WERI-Rb-1 (cell line): ENCODE results near the gene SCAF1.

ENCODE experiments used
- DNase-seq: peaks from one replicate; pipeline ENCODE4 v3.0.0-alpha.2; 2020
- H3K27ac ChIP-seq: fragments of 250-450 bp; sonication (Bioruptor Pico); 2 replicates; pipeline ENCODE4 v1.5.1; 2020; ENCODE audit warnings: mild to moderate bottlenecking, moderate library complexity
- H3K27me3 ChIP-seq: fragments of 250-450 bp; sonication (Bioruptor Pico); 2 replicates; pipeline ENCODE4 v1.5.1; 2021; ENCODE audit warnings: mild to moderate bottlenecking, low read depth, moderate library complexity; ENCODE audit not compliant: insufficient read depth, severe bottlenecking
- H3K36me3 ChIP-seq: fragments of 250-450 bp; sonication (Bioruptor Pico); 2 replicates; pipeline ENCODE4 v1.5.1; 2020; ENCODE audit warnings: mild to moderate bottlenecking, moderate library complexity
- H3K4me3 ChIP-seq: 2 replicates; pipeline ENCODE4 v1.5.1; 2011; ENCODE audit warnings: low read depth, mild to moderate bottlenecking, control low read depth, low read length
- H3K9me3 ChIP-seq: fragments of 250-450 bp; sonication (Bioruptor Pico); 2 replicates; pipeline ENCODE4 v1.5.1; 2021; ENCODE audit warnings: mild to moderate bottlenecking, moderate library complexity; ENCODE audit not compliant: severe bottlenecking
- TF ChIP-seq, protein P1 (sequence below): IDR thresholded peaks from 2 replicates; pipeline ENCODE4 v1.5.1; 2011; ENCODE audit warnings: low read depth, mild to moderate bottlenecking, control low read depth, inconsistent platforms, low read length

SCAF1 gene

DNA sequence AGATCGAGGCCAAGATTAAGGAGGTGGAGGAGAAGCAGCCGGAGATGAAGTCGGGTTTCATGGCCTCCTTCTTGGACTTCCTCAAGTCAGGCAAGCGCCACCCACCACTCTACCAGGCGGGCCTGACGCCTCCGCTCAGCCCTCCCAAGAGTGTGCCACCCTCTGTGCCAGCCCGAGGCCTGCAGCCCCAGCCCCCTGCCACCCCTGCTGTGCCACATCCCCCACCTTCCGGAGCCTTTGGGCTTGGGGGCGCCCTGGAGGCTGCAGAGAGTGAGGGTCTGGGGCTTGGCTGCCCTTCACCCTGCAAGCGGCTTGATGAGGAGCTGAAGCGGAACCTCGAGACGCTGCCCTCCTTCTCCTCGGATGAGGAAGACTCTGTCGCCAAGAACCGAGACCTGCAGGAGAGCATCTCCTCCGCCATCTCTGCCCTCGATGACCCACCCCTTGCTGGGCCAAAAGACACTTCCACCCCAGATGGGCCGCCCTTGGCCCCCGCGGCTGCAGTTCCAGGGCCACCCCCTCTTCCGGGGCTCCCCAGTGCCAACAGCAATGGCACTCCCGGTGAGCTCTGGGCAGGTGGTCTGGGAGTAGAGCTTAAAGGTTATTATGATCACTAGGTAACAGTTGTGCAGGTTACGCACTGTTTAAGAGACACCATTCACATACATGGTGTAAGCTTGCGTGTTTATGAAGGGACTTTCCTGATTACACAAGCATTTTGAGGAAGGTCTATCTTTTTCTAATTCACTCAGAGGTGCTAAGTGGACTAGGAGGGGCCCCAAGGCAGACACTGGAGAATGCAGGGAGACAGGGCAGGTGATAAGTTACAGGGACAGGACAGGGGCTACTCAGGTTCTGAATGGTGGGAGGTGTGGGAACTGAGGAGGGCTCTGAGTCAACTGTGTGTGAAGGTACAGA, 42.4 kb upstream of the SCAF1 start:
- H3K27ac ChIP-seq, result no peak overlapping the region
- H3K4me3 ChIP-seq, result no peak overlapping the region
- H3K27me3 ChIP-seq, result no peaks in the 10 kb centered on the region
- peaks cover 89% of the 10 kb centered on the region for H3K36me3 ChIP-seq
- TF ChIP-seq, protein P1, sequence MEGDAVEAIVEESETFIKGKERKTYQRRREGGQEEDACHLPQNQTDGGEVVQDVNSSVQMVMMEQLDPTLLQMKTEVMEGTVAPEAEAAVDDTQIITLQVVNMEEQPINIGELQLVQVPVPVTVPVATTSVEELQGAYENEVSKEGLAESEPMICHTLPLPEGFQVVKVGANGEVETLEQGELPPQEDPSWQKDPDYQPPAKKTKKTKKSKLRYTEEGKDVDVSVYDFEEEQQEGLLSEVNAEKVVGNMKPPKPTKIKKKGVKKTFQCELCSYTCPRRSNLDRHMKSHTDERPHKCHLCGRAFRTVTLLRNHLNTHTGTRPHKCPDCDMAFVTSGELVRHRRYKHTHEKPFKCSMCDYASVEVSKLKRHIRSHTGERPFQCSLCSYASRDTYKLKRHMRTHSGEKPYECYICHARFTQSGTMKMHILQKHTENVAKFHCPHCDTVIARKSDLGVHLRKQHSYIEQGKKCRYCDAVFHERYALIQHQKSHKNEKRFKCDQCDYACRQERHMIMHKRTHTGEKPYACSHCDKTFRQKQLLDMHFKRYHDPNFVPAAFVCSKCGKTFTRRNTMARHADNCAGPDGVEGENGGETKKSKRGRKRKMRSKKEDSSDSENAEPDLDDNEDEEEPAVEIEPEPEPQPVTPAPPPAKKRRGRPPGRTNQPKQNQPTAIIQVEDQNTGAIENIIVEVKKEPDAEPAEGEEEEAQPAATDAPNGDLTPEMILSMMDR, result no peak
- DNase-seq, result no peak
- H3K9me3 ChIP-seq, result no peaks in the 10 kb centered on the region

DNA sequence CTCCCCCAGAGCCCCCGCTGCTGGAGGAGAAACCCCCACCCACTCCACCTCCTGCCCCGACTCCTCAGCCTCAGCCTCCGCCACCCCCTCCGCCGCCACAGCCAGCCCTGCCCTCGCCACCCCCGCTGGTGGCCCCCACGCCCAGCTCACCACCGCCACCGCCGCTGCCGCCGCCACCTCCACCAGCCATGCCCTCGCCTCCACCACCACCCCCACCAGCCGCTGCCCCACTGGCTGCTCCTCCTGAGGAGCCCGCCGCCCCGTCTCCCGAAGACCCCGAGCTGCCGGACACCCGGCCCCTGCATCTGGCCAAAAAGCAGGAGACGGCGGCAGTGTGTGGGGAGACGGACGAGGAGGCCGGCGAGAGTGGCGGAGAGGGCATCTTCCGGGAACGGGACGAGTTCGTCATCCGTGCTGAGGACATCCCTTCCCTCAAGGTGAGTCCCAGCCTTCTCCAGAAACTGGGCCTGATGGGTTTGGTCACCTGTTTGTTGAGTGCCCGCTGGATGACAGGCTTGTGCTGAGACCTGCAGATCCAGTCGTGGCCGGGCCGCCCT, 40.4 kb upstream of the SCAF1 start:
- TF ChIP-seq, protein P1, result no peak
- Histone ChIP-seq H3K36me3 (peaks cover 90% of the 10 kb centered on the region), H3K27me3 (no peaks in the 10 kb centered on the region), H3K9me3 (no peaks in the 10 kb centered on the region), H3K4me3 (no peak overlapping the region), H3K27ac (no peak overlapping the region)
- DNase-seq, result no peak

DNA sequence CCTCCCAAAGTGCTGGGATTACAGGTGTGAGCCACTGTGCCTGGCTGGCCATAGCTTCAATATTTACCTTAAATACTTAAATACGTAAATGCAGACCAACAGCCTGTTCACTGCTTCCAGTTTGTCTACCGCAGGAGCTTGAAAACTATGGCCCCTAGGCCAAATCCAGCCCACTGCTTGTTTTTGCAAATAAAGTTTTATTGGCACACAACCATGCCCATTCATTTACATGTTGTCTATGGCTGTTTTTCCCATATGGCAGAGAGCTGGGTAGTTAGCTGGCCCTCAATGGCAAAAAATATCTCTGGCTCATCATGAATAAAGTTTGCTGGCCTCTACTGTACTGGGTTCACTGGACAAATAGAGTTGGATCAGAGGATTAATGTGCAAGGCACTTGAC, 39.2 kb upstream of the SCAF1 start:
- DNase-seq, result no peak
- no peak overlapping the region for H3K4me3 ChIP-seq
- no peak overlapping the region for H3K27ac ChIP-seq
- TF ChIP-seq, protein P1, result no peak
- H3K9me3 ChIP-seq, result no peaks in the 10 kb centered on the region
- H3K27me3 ChIP-seq, result no peaks in the 10 kb centered on the region
- peaks cover 85% of the 10 kb centered on the region for H3K36me3 ChIP-seq

DNA sequence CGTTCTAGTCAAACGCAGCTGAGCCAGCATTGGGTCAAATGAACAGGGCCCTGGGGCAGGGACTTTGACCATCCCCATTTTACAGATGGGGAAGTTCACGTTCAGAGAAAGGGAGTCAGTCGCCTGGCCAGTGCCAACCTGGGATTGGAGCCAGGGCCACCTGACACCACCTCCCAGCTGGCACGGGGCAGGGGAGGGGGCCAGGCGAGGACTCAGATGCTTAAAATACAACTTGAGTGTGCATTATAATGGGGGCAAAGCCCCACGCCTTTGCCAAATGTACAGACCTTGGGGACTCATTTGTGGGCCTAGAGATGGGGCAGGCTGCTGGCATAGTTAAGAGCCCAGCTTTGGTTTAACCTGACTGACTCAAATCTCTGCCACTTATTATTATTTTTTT, 36.4 kb upstream of the SCAF1 start:
- Histone ChIP-seq H3K27me3 (no peaks in the 10 kb centered on the region), H3K9me3 (no peaks in the 10 kb centered on the region), H3K4me3 (no peak overlapping the region), H3K36me3 (peaks cover 81% of the 10 kb centered on the region), H3K27ac (no peak overlapping the region)
- DNase-seq, result no peak
- TF ChIP-seq, protein P1, result no peak

DNA sequence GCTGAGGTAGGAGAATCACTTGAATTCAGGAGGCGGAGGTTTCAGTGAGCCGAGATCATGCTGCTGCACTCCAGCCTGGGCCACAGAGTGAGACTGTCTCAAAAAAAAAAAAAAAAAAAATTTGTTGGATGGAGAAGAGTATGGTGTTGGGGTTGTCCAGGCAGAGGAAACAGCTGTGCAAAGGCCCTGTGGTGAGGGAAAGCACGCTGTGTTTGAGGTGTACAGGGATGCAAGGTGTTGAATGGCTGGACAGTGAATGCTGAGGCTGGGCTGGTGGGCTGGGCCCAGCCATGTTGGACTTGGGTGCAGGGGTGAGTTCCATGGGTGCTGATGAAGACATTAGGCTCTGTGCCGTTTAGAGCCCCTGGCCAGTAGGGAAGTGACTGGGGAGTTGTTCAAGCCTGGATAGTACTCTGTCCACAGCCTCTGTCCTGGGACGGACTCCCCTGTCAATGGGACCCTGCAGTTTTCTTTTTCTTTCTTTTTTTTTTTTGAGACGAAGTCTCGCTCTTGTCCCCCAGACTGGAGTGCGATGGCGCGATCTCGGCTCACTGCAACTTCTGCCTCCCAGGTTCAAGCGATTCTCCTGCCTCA, 32.4 kb upstream of the SCAF1 start:
- Histone ChIP-seq H3K9me3 (no peaks in the 10 kb centered on the region), H3K4me3 (no peak overlapping the region), H3K27me3 (no peaks in the 10 kb centered on the region), H3K27ac (no peak overlapping the region), H3K36me3 (peaks cover 70% of the 10 kb centered on the region)
- TF ChIP-seq, protein P1, result no peak
- DNase-seq, result no peak
